Neural cell (in vitro differentiated cells): ENCODE measurements around the gene MYRIP.

Experiments
- CTCF ChIP-seq: fragments of 450-650 bp; IDR thresholded peaks from 2 replicates; pipeline ENCODE4 v1.5.1; 2014; ENCODE audit warnings: antibody characterized with exemption, mild to moderate bottlenecking, moderate library complexity; ENCODE audit not compliant: poor library complexity, severe bottlenecking
- EZH2 ChIP-seq: fragments of 200-600, 300-800 bp; shearing (Covaris generic), sonication (generic); IDR thresholded peaks from 2 replicates; pipeline ENCODE4 v1.6.1; 2014; ENCODE audit warnings: antibody characterized with exemption, low read length, borderline replicate concordance, mild to moderate bottlenecking; ENCODE audit not compliant: insufficient read depth, poor library complexity, severe bottlenecking
- MXI1 ChIP-seq: fragments of 450-650 bp; conservative IDR thresholded peaks from 2 replicates; pipeline ENCODE4 v1.6.1; 2014; ENCODE audit warnings: antibody characterized with exemption, mild to moderate bottlenecking; ENCODE audit not compliant: poor library complexity, severe bottlenecking
- POLR2AphosphoS5 ChIP-seq: IDR thresholded peaks from 2 replicates; pipeline ENCODE4 v1.6.1; 2012
- TAF1 ChIP-seq: IDR thresholded peaks from 2 replicates; pipeline ENCODE4 v1.6.1; 2012; ENCODE audit warnings: low read depth
- TF ChIP-seq, protein P1 (sequence below): IDR thresholded peaks from 2 replicates; pipeline ENCODE4 v1.6.1; 2012; ENCODE audit warnings: borderline replicate concordance

- no peak for TF ChIP-seq MXI1
- TF ChIP-seq CTCF = no peak
- TF ChIP-seq POLR2AphosphoS5 = no peak
- no peak for TF ChIP-seq TAF1
- TF ChIP-seq EZH2 = no peak
- TF ChIP-seq, protein P1, sequence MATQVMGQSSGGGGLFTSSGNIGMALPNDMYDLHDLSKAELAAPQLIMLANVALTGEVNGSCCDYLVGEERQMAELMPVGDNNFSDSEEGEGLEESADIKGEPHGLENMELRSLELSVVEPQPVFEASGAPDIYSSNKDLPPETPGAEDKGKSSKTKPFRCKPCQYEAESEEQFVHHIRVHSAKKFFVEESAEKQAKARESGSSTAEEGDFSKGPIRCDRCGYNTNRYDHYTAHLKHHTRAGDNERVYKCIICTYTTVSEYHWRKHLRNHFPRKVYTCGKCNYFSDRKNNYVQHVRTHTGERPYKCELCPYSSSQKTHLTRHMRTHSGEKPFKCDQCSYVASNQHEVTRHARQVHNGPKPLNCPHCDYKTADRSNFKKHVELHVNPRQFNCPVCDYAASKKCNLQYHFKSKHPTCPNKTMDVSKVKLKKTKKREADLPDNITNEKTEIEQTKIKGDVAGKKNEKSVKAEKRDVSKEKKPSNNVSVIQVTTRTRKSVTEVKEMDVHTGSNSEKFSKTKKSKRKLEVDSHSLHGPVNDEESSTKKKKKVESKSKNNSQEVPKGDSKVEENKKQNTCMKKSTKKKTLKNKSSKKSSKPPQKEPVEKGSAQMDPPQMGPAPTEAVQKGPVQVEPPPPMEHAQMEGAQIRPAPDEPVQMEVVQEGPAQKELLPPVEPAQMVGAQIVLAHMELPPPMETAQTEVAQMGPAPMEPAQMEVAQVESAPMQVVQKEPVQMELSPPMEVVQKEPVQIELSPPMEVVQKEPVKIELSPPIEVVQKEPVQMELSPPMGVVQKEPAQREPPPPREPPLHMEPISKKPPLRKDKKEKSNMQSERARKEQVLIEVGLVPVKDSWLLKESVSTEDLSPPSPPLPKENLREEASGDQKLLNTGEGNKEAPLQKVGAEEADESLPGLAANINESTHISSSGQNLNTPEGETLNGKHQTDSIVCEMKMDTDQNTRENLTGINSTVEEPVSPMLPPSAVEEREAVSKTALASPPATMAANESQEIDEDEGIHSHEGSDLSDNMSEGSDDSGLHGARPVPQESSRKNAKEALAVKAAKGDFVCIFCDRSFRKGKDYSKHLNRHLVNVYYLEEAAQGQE = no peak
Observed at GRCh38 chr3:40035177-40035576, 225.8 kb downstream of the MYRIP start.
